Hematopoietic multipotent progenitor cell treated with erythropoietin and hydrocortisone succinate and interleukin-3 and kit ligand, for 8 days (in vitro differentiated cells): ENCODE data around the gene TLE5.
A peak's percentile ranks its signal among the peaks of the same experiment; 100 is the strongest.
"Not testable (repeated sequence)": the region's sequence is repeated elsewhere in the genome, so short reads cannot be mapped to it uniquely, and the experiment has no call there.

Experiments
- DNase-seq: peaks from one replicate; pipeline ENCODE4 v3.0.0-alpha.2; 2015

The TLE5 gene

DNA sequence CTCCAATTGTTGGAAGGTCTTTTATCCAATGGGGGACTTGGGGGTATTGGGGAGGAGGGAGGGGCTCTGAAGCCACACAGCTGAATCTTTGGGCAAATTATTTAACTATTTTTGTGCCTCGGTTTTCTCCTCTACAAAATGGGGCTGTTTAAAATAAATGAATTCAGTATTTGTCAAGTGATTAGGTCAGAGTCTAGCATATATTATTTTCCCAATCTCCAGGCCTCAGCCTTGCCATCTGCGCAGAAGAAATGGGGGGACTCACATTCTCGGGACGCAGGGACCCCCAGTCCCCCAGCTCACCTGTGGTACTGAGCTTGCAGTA lies 1.5 kb downstream of the TLE5 start:
- DNase-seq = no peak

DNA sequence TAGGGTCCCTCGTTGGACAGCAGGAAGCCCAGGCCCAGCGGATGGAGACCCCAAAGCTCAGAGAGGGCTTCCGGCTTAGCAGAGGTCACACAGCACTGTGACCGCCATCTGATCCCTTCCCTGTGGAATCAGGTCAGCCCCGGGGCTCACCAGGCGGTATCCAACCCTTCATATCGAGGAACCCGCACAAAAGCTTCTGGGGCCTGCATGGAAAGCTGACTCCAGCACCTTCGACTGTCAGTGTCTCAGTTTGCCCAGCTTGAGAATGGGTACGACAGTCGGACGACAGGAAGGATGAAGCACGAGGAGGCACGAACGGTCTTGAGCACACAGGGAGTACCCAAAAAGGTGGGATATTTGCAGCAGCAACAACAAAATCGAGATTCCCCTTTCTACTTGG lies 2.6 kb downstream of the TLE5 start:
- no peak for DNase-seq

DNA sequence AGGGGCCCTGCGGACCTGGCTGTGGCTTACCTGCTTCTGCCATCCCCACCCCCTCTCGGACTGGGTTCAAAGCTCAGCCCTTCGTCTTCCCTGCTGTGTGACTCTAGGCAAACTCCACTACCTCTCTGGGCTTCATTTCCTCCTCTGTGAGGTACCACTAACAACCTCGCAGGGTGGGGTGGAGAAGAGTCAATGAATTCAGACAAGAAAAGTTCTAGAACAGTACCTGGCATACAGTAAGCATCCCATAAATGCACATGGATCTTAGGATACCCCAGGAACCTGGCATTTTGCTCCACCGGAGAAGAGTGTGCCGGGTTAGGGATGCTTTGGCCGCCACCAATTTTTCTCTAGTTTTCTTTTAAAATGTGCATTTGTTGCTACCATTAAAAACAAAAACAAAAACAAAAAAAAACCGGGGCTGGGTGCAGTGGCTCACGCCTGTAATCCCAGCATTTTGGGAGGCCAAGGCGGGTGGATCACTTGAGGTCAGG lies 3.4 kb downstream of the TLE5 start:
- no peak for DNase-seq

DNA sequence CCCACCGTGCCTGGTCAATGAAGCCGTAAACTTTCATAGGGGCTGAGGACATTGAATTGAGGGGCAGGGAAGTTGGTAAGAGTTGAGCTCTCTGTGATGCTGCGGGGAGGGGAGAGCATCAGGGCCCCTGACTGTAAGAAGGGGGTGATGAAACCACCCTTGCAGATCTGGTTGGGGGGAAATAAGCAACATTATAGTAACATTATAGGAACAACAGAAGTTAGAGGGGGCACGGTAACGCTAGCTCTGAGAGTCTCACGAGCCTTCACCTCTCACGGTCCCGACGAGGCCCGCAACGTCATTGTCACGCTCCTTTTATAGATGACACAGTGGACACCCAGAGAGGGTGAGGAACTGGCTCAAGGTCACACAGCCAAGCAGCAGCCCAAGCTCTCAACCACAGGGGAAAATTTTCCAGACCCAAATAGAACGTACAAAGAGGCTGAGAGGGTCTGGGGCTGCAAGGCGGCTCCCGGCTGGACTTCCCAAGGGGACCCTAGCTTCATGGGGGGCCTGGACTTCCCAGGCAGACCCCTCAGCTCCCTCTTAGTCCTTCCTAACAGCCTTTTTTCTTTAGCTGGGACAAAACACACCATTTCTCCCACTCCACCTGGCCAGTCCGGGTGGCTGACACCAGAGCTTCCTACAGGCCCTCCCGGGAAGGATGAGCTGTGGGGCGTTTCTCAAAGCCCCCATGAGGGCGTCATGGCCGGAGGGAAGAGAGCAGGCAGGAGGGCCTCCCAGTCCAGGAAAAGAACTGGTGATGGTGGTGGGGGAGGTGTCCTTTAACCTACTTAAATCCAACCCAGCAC lies 4.1 kb downstream of the TLE5 start:
- DNase-seq = no peak

DNA sequence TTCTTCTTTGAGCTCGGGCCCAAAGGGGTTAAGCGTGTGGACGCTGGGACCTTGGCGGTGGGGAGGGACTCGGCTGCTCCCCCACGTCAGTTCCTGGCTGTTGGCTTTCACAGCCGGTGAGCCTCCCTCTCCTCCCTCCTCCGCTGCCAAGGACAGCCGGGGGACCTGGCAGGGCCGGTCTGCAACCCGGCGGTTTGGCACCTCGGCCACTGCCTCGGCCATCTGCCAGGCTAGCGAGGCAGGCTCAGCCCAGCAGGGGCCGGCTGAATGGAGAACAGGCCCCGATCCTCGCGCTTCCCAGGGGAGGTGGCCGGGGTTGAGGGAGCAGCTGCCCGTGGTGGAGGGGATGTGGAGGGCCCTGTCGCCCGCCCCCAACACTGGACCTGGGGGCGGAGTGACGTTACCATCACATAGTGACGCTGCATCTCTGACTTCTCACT lies 5.0 kb downstream of the TLE5 start:
- no peak for DNase-seq

DNA sequence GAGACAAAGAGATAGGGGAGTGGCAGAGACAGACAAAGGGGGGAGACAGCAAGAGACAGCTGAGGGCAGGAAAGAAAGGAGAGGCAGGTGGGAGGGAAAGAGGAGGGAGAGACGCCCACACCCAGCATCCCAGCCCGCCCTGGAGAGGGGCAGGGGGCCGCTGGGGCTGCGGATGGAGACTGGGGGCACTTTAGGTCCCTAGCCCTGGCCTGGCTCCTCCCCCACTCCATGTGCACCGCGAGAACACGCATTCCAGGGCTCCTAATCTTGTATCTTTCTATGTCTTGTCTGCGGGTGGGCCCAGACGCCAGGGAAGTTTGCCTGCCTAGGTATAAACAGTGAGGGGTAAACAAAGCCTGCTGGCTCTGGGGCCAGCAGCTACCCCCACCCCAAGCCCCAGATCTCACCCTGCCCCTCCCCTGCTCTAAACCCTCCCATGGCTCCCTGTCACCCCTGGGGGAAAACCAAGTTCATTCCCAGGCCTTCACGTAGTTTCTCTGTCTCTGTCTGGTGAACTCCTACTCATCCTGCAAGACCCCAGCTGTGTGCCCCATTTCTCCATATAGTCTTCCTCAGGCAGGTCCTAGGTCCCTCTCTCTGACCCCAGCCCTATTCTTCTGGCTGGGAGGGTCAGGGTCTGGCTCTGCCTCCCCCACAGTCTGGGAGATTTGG lies 5.7 kb downstream of the TLE5 start:
- no peak for DNase-seq

DNA sequence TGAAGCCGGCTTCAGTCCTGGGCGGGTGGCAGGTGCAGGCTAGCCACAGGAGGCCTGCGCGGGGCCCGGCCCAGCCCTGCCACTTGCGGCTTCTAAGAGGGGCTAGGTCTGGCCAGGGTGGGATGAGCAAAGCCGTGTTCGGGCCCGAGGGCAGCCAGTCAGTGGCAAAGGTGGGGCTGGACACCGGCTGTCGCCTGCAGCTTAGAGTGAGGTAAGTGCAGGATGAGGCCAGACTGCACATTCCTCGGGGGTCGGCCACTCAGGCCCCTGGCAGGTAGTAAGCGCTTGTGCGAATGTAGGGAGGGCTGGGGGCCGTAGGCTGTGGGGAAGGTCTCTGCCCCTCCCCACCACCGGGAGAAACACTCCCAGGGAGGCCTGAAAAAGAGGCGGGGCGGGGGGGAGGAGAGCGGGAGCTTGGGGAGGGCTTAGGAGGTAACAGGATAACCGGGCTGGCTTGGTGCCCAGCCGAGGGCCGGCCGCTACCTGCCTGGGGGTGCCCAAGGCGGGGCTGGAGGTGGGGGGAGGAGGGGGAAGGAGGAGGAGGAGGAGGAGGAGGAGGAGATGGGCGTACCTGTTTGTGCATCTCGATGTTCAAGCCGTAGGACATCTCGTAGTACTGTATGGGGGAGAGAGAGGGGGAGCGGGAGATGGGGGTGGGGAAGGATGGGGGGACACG lies 6.4 kb downstream of the TLE5 start:
- DNase-seq = no peak

DNA sequence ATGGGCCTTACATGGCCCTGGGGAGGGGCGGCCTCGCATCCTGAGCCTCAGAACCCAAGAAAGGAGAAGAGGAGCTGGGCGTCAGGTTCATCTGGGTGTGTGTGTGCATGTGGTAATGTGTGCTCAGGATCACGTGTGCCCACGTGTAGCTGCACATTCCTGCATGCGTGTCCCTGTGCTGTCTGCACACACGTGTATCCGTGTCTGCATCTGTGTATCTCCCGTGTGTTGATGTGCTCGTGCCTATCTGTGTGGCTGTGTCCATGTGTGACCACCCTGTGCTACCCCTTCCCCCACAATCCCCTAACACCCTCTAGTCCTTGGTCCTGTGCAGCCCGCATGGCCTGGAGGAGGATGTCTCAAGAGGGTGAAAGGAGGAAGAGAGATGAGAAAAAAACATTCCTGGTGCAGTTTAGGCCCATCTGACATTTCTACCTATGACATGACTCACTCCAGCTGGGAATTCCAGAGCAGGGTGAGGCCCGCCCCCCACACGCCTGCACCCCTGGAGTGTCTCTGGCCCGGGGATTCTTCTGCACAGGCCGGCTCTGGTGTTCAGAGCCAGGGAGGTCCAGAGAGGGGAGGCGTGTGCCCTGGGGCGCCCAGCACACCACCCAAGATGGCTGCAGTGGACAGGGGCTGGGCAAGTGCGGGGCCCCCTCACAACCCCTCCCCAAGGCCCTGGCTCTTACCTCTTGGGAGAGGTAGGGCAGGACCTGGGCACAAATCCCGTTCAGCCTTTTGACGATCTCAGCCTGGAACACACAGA lies 7.1 kb downstream of the TLE5 start:
- no peak for DNase-seq

DNA sequence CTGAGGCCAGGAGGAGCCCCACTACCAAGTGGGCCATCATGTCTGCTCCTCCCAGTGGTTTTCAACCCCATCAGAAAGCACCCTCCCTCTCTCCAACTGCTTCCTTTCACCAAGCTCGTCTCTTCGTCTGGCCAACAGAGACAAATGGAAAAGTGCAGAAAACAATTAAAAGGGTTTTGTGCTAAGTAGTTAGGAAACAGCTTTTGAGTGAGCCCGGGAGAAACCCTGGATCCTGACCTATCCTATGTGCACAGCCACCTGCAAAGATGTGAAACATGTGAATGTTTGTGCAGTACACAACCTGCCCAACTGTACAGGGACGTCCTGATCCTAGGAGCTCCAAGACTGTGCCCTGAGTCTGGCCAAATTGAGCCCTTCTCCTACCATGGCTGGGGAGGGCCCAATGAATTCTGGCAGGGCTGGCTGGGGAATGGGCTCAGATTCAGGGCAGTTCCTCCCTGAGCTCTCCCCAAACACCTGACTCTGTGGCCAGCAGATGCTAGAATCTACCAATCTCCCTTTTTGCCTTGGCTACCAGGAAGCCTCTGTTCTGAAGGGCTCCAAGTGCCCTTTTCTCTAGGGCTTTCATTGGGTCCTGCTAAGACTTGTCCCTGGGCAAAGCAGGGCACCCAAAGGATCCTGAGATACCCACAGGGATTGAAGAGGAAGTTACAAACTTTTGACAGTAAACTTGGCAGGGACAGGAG lies 7.9 kb downstream of the TLE5 start:
- DNase-seq = no peak

DNA sequence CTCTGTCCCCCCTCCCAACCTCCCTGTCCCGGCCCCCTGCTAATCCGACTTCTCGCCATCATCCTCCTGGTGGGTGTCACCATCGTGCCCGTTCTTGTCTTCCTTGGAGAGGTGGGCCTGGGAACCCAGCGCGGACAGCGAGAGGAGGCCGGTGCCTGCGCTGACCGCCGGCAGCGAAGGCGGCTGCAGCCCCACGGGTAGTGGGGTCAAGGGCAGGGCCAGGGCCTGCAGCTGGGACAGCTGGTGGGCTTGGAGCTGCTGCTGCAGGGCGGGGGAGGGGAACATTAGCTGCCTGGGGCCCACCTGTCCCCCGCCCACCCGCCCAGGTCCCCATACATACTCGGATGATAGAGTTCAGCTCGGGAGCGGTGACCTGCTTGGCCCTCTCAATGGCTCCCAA lies 8.5 kb downstream of the TLE5 start:
- DNase-seq = no peak

DNA sequence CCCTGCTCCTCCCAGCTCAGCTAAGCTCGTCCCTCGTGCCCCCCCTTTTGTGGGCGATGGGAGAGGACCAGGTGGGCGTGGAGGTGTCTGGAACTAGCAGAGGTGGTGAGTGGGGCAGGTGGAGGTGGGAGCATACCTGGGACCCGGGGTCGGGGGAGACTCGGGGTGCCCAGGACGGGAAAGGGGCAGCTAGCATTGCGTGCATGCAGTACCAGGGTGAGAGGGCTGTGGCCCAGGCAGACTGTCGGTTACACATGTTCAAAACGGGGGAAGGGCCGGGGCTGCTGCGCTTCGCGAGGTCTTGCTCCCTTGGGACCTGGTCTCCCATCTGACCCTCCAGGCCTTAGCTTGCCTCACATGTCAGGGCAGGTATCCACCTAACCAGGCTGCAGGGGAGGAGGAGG lies 9.1 kb downstream of the TLE5 start:
- DNase-seq = no peak

DNA sequence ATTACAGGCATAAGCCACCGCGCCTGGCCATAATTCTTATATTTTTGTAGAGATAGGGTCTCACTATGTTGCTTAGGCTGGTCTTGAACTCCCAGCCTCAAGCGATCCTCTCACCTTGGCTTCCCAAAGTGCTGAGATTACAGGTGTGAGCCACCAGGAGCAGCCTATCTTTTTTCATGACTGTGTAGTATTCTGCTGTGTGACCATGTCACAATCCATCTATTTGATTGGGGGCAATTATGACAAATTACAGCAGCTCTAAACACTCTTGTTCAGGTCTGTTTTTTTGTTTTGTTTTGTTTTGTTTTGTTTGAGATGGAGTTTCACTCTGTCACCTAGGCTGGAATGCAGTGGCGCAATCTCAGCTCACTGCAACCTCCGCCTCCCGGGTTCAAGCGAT lies 12.3 kb downstream of the TLE5 start:
- DNase-seq = not testable (repeated sequence)

DNA sequence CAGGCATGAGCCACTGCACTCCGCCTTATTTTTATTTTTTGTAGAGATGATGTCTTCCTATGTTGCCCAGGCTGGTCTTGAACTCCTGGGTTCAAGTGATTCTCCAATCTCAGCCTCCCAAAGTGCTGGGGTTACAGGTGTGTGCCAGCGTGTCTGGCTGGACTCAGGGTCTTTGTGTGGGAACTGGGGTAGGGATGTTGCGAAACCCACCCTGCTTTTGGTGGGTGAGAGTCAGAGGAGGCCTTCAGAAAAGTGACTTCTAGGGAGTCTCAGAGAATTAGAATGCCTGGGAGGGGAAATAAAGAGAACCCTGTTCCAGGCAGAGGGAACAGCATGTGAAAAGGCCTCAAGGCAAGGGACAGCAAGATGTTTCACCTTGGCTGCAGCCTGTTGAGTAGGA lies 13.2 kb downstream of the TLE5 start:
- no peak for DNase-seq

DNA sequence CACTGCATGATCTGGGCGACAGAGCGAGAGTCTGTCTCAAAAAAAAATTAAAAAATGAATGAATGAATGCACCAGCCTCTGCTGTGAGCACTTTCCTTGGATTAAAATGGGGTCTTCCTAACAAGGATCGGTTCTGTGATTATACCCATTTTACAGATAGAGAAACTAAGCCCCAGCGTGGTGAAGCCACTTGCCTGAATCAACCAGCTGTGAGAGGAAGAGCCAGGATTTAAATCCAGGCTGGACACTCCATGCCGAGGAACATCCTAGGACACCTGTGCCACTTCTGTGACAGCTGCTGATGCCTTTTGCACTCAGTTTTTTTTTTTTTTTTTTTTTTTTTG lies 14.1 kb downstream of the TLE5 start:
- DNase-seq = no peak

DNA sequence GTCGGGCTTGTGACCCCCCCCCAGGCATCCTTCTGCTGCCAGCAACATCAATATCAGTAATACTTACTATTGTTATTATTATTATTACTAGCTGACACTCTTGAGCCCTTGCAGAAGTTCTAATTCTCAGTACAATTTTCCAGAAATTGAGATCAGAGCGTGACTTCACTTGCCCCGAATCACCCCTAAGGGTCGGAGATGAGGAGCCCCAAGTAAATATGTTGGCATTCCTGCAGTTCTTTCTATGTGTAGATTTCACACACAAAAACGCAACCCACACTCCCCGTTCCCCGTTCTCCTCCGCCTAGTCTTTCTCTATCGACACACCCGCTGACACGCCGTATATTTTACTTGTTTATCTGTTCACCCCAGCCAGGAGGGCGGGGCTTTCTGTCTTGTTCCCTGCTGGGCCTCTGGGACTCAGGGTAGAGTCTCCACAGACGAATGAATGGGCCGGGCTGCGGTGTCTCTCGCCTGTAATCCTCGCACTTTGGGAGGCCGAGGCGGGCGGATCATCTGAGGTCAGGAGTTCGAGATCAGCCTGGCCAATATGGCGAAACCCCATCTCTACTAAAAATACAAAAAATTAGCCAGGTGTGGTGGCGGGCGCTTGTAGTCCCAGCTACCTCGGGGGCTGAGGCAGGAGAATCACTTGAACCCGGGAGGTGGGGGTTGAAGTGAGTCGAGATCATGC lies 14.7 kb downstream of the TLE5 start:
- DNase-seq = peak; percentile 99

DNA sequence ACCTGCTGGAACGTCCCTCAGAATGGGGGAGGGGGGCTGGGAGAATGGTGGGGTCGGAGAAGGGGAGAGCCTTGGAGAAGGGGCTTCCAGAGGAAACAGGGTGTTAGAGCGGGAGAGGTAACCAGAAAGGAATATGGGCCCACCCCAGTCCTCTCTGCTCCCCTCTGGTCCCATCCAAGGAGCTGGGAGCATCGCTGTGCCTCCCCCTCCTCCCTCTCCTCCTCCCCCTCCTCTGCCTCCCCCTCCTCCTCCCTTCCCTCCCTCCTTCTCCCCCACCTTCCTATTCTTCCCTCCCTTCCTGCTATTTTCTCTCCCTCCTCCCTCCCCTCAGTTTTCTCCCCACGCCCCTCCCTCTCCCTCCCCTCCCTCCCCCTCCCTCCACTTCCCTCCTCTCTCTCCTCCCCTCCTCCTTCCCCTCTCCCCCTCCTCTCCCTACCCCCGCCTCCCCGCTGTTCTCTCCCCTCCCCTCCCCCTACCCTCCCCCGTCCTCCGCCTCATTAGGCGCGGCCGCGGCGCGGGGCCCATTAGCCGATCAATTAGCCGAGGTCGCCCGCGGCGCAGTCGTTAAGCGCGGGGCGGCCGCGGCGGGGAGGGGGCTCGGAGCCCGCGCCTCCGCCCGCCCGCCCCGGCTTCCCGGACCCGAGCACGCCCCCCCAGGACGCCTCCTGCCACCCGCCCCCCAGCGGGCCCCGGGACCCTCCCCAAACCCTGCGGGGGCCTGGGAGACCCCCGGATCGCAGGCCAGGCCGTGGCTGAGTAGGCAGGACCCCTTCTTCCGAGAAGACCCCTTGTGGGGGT lies 15.4 kb downstream of the TLE5 start:
- DNase-seq = no peak

DNA sequence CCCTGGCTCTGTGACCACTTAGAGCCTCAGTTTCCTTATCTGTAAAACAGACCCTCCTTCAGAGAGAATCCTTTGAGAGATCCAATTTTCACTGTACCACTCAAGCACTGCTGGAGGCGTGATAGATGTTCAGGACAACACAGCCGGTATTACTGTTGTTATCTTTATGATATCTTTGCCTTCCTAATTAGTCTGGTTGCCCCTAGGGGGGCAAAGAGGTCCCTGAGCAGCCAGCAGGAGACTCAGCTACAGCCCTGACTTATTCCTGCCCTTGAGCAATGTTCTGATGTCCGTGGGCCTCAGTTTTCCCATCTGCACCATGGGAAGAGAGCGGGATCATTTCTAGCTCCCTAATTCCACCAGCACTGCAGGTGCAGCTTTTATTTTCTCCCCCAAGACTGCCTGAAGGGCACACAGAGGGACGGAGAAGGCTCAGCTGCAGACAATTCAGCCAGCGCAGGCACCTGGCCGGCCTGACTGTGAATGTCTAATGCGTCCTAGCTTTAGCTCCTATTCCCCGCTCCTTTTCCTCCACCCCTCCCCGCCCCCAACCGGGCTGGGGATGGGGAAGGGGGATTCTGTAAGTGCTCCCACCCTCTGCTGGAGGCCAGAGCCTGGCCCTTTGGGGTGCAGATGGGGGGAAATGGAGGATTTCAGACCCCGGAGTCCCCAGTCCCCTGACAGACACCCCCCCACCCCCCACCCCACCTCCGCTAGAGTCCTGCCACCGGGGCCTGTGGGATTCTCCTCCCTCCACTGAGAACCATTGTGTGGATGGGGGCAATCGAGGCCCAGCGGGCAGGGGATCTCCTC lies 16.2 kb downstream of the TLE5 start:
- DNase-seq = no peak

DNA sequence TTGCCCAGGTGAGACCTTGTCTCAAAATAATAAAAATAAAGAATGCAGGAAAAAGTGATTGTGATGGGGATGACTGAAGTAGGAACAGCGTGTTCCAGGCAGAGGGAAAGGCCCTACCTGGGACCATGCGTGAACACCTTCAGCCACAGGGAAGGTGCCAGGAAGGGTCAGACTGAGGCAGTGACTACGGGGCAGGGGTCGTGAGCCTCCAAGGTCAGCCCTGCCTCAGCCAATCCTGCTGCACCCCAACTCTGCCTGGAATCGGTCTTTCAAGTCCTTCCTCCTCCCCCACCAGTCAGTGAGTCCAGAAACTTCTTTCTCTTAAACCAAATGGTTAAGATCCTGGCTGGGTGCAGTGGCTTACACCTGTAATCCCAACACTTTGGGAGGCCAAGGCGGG lies 17.1 kb downstream of the TLE5 start:
- no peak for DNase-seq

DNA sequence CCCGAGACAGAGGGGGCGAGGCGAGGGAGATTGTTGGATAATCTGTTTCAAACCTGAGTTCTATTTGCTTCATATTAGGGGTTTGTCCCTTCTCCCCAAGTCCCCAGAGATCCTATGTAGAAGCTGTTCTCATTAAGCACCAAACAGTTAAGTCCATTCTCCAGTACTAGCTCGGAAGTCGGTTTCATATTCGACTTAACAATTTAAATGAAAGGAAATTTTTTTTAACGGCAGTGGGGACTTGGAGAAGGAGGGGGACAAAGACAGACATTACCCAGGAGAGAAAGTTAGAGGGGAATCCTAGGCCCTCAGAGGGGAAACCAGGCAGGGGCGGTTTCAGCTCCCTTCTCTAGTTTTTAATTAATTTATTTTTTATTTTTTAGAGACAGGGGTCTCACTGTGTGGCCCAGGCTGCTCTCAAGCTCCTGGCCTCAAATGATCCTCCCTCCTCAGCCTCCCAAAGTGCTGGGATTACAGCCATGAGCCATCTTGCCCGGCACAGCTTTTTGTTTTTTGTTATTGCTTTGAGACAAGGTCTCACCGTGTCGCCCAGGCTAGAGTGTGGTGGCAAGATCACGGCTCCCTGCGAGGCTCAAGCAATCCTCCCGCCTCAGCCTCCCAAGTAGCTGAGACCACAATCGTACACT lies 19.6 kb downstream of the TLE5 start:
- DNase-seq = no peak
